Colonic mucosa (tissue), 4 donors: ENCODE data around the gene APOL2. TPM values are rescaled to one million over a fixed set of nuclear protein-coding genes. Genes with fewer than 3 reads are reported as not detected.
"Not testable (repeated sequence)": the region's sequence is repeated elsewhere in the genome, so short reads cannot be mapped to it uniquely, and the experiment has no call there.

Experiments used
- DNase-seq: peaks from one replicate; pipeline ENCODE4 v3.0.0-alpha.2; 2020
- H3K27ac ChIP-seq: fragments of 200-600 bp; one replicate; pipeline ENCODE4 v1.8.0; 2021
- H3K27me3 ChIP-seq: fragments of 200-600 bp; one replicate; pipeline ENCODE4 v1.8.0; 2021
- H3K36me3 ChIP-seq: fragments of 200-600 bp; one replicate; pipeline ENCODE4 v1.8.0; 2021
- H3K4me1 ChIP-seq: fragments of 200-600 bp; one replicate; pipeline ENCODE4 v1.8.0; 2021; ENCODE audit warnings: mild to moderate bottlenecking
- H3K4me3 ChIP-seq: fragments of 200-600 bp; one replicate; pipeline ENCODE4 v1.8.0; 2021
- H3K9ac ChIP-seq, 2 donors: one replicate each; pipeline ENCODE4 v1.7.0; 2013; ENCODE audit warnings: control low read depth in 2 of 2, low read depth in 2 of 2, low read length in 2 of 2
- H3K9me3 ChIP-seq: fragments of 200-600 bp; one replicate; pipeline ENCODE4 v1.8.0; 2021
- intact Hi-C: fragments of 100-400 bp; cut with DNase I; formaldehyde crosslinking; loops from one replicate; pipeline ENCODE4 v1.14.1; 2022
- total RNA-seq, 2 donors: library from RNA; stranded (reverse); fragmentation: NEBNext Ultra II Directional in 1 of 2; extraction: Animal tissue kit (Norgen Biotek cat#: 25700) in 1 of 2; gene quantifications; one replicate each; pipeline ENCODE4 v1.2.1, GENCODE V29; 2021
- TF ChIP-seq, protein P1 (sequence below): fragments of 200-600 bp; IDR thresholded peaks from one replicate; pipeline ENCODE4 v1.8.0; 2022; ENCODE audit warnings: antibody characterized with exemption, mild to moderate bottlenecking
- donor health status: healthy.
- donor health status: DM: no; HTN: no; CAD: no.
- donor health status: DM: no; HTN: no; CAD: no.

APOL2 gene
- total RNA-seq, 2 donors from 2014 or later, result 27.5 to 29.4 TPM

DNA sequence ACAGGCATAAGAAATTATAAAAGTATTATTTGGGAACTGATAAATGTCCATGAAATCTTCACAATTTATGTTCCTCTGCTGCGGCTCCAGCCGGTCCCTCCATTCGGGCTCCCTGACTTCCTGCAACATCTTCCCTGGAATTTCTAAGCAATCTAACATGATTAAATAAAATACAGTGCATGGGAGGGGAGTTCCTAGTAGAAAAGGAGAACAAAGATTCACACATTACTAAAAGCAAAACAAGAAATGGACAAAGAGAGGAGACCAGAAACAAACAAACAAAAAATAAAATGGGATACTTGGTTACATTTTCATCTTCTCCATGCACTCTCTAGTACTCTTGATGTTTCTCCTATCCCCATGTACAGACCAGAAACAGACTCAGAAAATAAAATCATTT lies 29.1 kb downstream of the APOL2 start:
- Histone ChIP-seq H3K4me3 (no peak overlapping the region), H3K9ac (no peak overlapping the region), H3K4me1 (no peaks in the 10 kb centered on the region), H3K9me3 (no peaks in the 10 kb centered on the region), H3K27me3 (no peaks in the 10 kb centered on the region), H3K36me3 (no peaks in the 10 kb centered on the region), H3K27ac (no peak overlapping the region)
- intact Hi-C loops, result no loop called here
- no peak for DNase-seq
- TF ChIP-seq, protein P1, sequence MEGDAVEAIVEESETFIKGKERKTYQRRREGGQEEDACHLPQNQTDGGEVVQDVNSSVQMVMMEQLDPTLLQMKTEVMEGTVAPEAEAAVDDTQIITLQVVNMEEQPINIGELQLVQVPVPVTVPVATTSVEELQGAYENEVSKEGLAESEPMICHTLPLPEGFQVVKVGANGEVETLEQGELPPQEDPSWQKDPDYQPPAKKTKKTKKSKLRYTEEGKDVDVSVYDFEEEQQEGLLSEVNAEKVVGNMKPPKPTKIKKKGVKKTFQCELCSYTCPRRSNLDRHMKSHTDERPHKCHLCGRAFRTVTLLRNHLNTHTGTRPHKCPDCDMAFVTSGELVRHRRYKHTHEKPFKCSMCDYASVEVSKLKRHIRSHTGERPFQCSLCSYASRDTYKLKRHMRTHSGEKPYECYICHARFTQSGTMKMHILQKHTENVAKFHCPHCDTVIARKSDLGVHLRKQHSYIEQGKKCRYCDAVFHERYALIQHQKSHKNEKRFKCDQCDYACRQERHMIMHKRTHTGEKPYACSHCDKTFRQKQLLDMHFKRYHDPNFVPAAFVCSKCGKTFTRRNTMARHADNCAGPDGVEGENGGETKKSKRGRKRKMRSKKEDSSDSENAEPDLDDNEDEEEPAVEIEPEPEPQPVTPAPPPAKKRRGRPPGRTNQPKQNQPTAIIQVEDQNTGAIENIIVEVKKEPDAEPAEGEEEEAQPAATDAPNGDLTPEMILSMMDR, result no peak

DNA sequence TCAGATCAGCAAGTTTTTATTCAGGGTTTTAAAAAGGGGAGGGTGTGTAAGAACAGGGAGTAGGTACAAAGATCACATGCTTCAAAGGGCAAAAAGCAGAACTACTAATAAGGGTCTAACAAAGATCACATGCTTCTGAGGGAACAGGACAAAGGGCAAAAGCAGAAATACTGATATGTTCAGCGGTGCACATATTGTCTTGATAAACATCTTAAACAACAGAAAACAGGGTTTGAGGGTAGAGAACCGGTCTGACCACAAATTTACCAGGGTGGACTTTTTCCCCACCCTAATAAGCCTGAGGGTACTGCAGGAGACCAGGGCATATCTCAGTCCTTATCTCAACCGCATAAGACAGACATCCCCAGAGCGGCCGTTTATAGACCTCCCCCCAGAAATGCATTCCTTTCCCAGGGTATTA lies 29.8 kb downstream of the APOL2 start:
- H3K27me3 ChIP-seq, H3K36me3 ChIP-seq, H3K4me1 ChIP-seq, DNase-seq, H3K4me3 ChIP-seq, H3K27ac ChIP-seq, H3K9ac ChIP-seq, H3K9me3 ChIP-seq, intact Hi-C loops: not testable (repeated sequence)

DNA sequence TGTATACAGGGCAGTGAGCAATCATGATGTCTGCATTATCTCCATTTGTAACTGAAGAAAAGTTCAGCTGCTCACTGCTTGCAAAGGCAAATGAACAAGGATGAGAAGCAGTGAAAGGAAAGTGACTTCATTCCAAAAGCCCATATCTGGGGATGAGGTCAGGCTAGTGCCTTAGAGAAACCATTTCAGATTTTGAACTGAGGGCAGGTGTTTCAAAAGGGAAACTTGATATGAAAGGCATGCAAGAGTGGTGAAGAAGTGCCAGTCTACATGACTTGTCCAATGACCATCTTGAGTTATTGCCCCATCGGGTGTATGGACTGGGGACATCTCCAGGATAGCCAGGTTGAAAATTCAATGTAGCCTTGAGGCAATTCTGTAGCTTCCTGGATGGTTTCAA lies 30.4 kb downstream of the APOL2 start:
- no peak overlapping the region for H3K4me3 ChIP-seq
- no peaks in the 10 kb centered on the region for H3K27me3 ChIP-seq
- no peak overlapping the region for H3K9ac ChIP-seq
- no peaks in the 10 kb centered on the region for H3K4me1 ChIP-seq
- H3K27ac ChIP-seq, result no peak overlapping the region
- intact Hi-C loops, result no loop called here
- no peak for DNase-seq
- no peaks in the 10 kb centered on the region for H3K9me3 ChIP-seq
- H3K36me3 ChIP-seq, result no peaks in the 10 kb centered on the region
- TF ChIP-seq, protein P1, result no peak

DNA sequence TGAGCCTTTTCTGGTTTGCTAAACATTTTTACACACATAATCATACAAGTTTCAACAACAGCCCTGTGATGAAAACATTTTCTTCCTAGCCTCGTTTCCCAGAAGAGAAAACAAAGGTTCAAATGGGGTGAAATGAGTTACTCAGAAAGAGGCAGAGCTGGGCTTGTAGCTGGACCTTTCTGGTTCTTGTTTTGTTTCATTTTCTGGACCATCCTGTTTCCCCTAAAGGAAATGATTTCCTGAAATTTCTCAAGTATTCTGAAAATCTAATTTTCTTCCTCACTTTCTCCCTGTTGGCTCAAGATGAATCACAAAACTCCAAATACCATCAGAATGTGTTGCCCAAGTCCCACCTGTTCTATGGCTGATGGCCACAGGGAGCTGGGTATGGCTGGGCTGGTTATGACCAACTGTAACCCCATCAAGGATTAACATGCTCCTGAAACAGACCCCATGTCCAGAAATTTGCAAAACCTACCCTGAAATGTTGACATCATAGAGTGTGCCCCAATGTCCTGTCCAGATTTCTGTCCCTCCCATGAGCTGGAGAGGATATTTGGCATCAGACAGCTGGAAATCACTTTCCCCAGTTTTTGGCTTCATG lies 31.1 kb downstream of the APOL2 start:
- DNase-seq, result no peak
- Histone ChIP-seq H3K27me3 (no peaks in the 10 kb centered on the region), H3K36me3 (no peaks in the 10 kb centered on the region), H3K9me3 (no peaks in the 10 kb centered on the region), H3K27ac (no peak overlapping the region), H3K4me1 (no peaks in the 10 kb centered on the region), H3K9ac (no peak overlapping the region), H3K4me3 (no peak overlapping the region)
- TF ChIP-seq, protein P1, result no peak
- intact Hi-C loops, result no loop called here

DNA sequence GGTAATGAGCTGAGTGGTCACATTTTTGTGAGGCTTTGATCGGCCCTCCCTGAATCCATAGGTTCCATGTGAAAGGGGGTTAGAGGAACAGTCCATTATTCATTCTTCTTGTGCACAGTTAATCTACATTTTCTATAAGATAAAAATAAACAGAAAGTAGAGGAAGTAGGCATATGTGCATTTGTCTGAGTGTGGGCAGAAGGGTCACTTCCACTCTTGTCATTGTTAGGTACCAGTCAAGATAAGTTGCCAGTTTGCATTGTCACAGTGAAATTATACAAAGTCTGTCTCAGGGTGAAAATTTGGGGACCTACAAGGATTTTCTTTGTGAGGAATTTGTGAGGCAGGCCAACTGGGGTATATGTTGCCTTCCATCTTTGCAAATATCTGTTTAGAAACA lies 33.1 kb downstream of the APOL2 start:
- Histone ChIP-seq H3K27me3 (no peaks in the 10 kb centered on the region), H3K4me1 (no peaks in the 10 kb centered on the region), H3K27ac (no peak overlapping the region), H3K36me3 (no peaks in the 10 kb centered on the region), H3K9ac (no peak overlapping the region), H3K9me3 (no peaks in the 10 kb centered on the region), H3K4me3 (no peak overlapping the region)
- intact Hi-C loops, result no loop called here
- TF ChIP-seq, protein P1, result no peak
- DNase-seq, result no peak

DNA sequence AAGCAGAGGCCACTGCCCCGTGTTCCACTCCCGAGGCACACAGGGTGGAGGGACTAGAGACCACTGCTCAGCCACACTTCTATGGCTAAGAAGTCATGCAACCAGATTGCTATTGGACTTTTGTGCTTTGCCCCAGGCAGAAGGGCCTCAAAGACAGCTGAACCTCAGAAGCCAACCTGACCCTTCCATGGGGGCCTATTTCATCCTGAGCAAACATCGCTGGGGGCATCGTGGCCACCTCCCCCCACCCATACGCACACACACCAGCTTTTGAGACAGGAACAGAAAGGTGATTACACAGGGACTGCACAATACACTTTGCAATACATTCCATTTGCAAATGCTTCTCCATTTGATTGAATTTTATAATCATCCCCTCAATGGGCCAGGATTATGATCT lies 33.8 kb downstream of the APOL2 start:
- H3K27me3 ChIP-seq, intact Hi-C loops, H3K36me3 ChIP-seq, H3K9ac ChIP-seq, DNase-seq, H3K4me3 ChIP-seq, H3K27ac ChIP-seq, H3K4me1 ChIP-seq, H3K9me3 ChIP-seq: not testable (repeated sequence)
